NCI-H1092 (cell line): ENCODE data around the gene SOCS2.
"Not testable (repeated sequence)": the region's sequence is repeated elsewhere in the genome, so short reads cannot be mapped to it uniquely, and the experiment has no call there.

Experiments used
- DNase-seq: peaks from one replicate; lab custom pipeline; 2025; lab: John Stamatoyannopoulos, UW

The SOCS2 gene

GRCh38 chr12:93593843-93594242 is 21.4 kb downstream of the SOCS2 start:
- no peak for DNase-seq

- no peak for DNase-seq
These were observed 22.4 kb downstream of the SOCS2 start for GRCh38 chr12:93594766-93595311.

GRCh38 chr12:93595351-93595750 is 22.9 kb downstream of the SOCS2 start:
- DNase-seq: no peak

GRCh38 chr12:93597608-93598007 is 25.1 kb downstream of the SOCS2 start:
- DNase-seq: no peak

GRCh38 chr12:93599192-93599591 is 26.7 kb downstream of the SOCS2 start:
- DNase-seq: no peak

GRCh38 chr12:93601591-93601990 is 29.1 kb downstream of the SOCS2 start:
- no peak for DNase-seq

- no peak for DNase-seq
These were observed 30.6 kb downstream of the SOCS2 start for GRCh38 chr12:93602897-93603668.

GRCh38 chr12:93603762-93604161 is 31.3 kb downstream of the SOCS2 start:
- DNase-seq: no peak

GRCh38 chr12:93608313-93608712 is 35.8 kb downstream of the SOCS2 start:
- DNase-seq: no peak

GRCh38 chr12:93609281-93610192 is 37.1 kb downstream of the SOCS2 start:
- no peak for DNase-seq

GRCh38 chr12:93612776-93613175 is 40.3 kb downstream of the SOCS2 start:
- no peak for DNase-seq

- no peak for DNase-seq
These were observed 42.6 kb downstream of the SOCS2 start for GRCh38 chr12:93614917-93615596.

GRCh38 chr12:93616584-93617101 is 44.2 kb downstream of the SOCS2 start:
- DNase-seq: no peak

- DNase-seq: no peak
These were observed 46.5 kb downstream of the SOCS2 start for GRCh38 chr12:93618891-93619410.

GRCh38 chr12:93621986-93622385 is 49.5 kb downstream of the SOCS2 start:
- no peak for DNase-seq

GRCh38 chr12:93622485-93622884 is 50.0 kb downstream of the SOCS2 start:
- no peak for DNase-seq

GRCh38 chr12:93624595-93625294 is 52.3 kb downstream of the SOCS2 start:
- no peak for DNase-seq

- not testable (repeated sequence) for DNase-seq
These were observed 52.8 kb downstream of the SOCS2 start for GRCh38 chr12:93625295-93625645.

GRCh38 chr12:93626160-93626559 is 53.7 kb downstream of the SOCS2 start:
- DNase-seq: no peak
